ENCODE results near the gene RRM1.
"Not testable (repeated sequence)": the region's sequence is repeated elsewhere in the genome, so short reads cannot be mapped to it uniquely, and the experiment has no call there.

Gene RRM1

DNA sequence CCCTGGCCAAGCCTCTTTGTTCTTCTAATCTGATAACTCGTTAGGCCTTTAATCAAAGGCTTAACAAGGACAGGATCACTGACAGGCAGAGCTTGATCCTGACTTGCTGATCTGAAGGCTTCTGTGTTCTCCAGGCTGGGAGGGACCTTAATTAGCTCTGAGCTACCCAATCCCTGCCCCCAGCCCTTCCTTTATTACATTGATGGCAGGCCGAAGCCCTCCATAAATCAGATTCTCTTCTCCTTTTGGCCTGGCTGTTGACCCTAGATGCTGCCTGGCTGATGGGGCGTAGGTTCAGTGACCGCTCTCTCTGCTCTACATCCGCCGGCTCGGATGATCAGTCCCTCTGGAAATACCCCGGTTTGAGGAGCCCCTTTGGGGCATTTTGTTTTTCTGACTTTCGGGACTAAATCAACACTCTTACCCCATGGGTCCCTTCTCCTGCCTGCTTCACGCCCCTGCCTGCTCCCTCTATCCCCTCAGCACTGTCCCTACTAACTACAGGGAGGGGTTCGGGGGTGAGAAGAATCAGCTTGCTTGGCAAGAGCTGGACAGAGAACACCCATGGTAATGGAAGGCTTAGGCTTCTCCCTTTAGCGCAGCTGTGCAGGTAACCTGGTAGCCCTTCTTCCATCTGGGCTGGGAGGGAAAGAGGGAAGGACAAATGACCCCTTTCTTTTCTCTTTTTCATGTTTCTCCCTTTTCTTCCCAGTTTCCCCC, 10.0 kb upstream of the RRM1 start:
- DNase-seq: no peak

DNA sequence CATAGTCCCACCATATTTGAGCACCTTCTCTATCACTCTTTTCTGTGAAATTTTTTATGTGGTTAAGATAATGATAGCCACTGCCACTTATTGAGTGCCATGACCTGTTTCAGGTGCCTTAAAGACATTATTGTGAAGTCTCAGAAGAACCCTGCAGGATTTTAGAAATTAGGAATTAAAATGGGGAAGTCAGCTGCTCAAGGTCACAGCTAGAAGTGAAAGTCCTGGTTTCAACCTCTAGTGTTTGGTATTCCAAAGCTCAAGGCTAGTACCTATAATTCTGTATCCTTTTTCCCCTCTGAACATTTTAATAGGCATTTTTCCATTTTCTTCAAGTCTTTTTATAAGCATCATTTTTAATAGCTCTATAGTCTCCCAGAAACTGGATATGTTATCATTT, 9.0 kb upstream of the RRM1 start:
- no peak for DNase-seq

DNA sequence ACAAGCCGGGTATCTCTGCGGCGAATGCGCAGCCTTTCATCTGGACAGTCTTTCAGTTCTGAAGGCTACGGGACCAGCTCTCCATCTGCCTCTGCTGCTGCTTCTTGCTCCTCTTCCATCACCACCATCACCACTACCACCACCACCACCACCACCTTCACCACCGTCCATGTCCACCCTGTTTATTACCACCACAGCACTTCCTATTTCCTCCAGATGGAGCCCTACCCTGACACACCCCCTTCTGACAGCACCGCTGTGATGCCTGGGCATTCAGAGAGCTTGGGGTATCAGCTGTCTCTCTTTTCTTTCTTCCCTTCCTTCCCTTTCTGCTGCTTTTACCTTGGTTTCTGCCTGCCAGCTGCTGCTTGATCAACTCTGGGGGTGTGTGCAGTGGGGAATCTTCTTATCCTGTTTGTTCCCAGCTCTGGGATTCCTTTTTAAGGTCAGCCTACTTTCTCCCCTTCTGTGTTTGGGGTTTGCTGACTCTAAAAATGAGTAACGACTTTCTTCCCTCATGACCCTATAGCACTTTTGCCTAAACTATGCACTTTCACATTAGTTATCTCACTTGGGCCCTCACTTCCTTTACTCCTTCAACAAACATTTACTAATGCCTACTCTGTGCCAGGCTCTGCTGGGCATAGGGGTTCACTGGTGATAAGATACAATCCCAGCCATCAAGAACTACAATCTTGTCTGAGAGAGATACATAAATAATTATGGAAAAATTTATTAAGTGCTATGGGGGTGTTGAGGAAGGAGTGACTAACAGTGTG, 7.8 kb upstream of the RRM1 start:
- DNase-seq: no peak

DNA sequence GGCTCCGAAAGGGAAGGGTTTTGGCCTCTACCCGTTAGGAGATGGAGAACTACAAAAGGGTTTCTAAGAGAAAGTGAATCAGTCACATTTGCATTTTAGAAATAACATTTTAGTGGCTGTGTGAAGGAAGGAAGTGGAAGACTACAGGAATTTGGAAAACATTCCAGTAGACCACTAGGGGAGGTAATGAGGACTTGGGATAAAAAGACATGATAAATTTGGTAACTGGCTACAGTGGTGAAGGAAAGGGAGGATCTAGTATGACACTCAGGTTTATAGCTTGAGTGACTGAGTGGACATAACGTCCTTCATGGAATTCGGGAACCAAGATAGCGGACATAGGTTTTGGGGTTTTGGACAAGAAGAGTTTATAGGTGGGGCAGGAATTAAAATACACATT, 7.0 kb upstream of the RRM1 start:
- DNase-seq: no peak

DNA sequence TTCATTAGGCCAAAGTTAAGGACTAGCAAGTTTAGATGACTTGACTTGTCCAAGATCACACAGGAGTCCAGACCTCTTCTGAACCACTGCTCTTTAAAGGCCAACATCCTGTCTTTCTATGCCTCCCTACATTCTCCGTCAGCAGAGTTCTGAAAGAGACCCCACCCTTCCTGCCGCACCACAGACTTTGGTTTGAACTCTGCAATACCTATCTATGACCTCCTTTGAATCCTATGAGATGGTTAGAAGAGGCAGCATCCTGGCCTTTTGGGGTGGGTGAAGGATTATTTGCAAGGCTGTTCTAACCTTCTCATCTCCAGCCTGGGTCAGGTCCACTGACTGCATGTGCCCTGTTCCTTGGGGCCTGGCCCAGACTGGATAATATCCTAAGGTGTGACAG, 4.3 kb upstream of the RRM1 start:
- no peak for DNase-seq

DNA sequence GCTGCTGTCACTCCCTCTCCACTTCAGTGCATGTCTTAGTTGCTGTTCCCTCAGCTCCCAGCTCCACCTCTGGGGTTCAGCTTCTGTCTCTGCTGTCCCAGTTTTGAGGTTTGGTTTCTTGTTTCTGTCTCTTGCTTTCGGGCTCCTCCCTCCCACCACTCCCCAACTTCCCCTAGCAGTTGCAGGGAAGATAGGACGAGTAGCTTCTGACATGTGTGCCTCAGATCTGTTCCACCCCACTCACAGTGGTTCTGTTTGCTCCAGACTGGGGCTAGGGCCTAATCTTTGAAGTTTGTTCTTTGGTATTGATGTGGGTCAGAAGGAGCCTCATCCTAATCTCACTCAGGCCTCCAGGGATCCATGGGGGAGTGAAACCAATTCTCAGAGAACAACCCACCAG, 2.6 kb upstream of the RRM1 start:
- no peak for DNase-seq

DNA sequence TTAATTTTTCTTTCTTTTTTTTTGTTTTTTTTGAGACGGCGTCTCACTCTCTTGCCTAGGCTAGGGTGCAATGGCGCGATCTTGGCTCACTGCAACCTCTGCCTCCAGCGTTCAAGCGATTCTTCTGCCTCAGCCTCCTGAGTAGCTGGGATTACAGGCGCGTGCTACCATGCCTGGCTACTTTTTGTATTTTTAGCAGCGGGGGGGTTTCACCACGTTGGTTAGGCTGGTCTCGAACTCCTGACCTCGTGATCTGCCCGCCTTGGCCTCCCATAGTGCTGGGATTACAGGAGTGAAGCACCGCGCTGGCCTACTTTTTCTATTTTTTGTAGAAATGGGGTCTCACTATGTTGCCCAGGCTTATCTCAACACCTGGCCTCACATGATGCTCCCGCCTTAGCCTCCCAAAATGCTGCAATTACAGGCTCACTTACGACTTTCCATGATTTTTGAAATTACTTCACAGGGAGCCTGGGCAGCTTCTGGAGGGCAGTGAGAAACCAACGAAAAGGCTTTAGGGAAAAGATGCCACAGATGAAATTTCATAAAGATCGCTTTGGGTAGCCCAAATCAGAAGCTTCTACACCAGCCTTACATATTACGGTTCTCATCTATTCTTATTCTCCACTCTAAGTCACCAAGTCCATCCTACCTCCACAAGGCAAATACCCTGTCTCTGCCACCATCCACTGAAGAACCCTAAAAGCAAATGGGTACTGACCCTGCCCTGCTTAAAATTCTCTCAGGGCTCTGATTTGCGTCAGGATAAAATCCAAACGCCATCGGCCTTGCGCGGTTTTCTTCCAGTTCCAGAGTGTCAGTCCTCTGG, 866 bp upstream of the RRM1 start:
- no peak for DNase-seq

DNA sequence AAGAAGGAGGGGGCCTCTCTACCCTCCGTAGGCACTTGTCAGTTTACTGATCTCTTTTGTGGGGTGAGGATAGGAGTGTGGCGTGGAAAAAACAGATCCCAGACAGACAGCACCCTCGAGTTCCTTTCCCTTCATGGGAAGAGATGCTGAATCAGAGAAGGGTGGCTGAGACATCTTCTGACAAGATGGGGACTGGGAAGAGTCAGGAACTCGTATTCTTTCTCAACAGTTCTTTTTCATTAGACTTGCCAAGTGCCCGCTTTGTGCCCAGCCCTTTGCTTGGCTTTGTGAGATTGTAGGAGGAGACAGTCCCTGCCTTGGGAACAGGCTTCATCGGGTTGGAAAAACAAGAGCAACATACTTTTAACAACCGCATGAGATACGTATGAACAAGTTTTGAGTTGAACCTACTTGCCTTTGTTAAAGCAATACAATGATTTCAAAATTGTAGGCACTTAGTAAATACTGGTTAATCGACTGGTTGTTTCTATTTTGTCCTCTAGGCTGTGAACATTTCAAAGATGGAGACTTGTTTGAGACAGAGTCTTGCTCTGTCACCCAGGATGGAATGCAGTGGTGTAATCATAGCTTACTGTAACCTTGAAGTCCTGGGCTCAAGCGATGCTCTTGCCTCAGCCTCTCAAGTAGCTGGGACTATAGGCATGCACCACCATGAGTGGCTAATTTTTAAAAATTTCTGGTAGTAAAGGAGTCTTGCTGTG, 1.1 kb downstream of the RRM1 start:
- DNase-seq: no peak

DNA sequence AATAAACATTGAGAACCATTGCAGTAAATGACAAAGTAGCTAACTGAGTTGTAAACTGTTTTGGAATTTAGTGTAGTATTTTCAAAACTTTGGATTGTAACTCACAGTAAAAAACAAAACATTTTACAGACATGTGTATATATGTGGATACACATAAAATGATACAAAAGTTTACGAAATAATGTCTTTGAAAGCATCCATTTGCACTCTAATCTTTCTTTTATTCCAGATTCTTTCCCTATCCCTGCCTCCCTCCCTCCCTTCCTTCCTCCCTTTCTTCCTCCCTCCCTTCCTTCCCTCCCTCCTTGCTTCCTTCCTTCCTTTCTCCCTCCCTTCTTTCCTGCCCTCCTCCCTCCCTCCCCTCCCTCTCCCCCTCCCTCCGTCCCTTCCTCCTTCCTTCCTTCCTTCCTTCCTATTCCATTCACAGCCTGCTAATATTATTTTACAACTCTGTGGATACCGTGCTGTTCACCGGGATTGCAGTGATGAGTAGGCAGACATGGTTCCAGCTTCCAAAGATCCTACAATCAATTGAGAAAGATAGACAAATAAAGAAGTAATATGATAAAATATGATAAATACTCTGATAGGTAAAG, 3.5 kb downstream of the RRM1 start:
- DNase-seq: no peak

DNA sequence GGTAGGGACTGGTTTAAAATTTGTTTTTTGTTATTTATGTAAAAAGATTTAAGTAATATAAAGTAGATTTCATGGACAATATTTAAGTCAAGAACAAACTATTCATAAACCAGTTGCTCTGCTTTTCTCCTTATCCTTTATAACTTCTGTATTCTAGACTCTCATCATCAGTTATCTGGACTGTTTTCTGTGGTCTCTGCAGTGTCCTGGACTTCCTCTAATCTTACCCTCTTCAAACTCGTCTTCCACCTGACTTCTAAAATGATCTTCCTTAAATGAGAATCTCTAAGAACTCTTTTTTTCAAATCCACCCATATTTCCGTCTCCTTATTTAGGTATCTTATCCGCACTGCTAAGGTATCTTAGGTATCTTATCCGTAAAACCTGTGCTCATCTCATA, 8.1 kb downstream of the RRM1 start:
- no peak for DNase-seq

DNA sequence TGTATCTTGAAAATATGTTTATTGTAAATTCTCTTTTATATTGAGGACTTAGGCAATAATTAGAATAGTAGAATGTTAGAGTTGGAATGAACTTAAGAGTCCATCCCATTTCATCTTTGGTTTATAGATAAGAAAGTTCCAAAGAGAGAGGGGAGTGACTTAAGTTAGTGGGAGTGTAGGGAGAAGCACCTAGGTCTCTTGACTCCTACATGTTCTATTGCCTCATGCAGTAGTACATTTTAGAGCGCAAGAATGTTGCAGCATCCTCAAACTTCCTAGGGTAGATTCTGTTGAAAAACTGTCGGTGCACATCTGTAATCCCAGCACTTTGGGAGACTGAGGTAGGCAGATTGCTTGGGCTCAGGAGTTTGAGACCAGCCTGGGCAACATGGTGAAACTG, 8.7 kb downstream of the RRM1 start:
- no peak for DNase-seq

DNA sequence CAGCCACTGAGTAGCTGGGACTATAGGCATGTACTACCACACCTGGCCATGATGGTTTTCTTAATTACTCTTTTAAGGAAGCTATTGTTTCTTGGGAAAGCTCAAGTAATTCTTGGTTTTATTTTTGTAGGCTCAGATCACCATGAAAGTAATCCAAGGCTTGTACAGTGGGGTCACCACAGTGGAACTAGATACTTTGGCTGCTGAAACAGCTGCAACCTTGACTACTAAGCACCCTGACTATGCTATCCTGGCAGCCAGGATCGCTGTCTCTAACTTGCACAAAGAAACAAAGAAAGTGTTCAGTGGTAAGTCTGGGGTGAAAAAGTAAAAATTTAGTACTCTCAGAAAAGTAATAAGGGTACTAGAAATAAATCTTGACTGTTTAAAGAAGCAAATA, 11.3 kb downstream of the RRM1 start:
- DNase-seq: no peak

DNA sequence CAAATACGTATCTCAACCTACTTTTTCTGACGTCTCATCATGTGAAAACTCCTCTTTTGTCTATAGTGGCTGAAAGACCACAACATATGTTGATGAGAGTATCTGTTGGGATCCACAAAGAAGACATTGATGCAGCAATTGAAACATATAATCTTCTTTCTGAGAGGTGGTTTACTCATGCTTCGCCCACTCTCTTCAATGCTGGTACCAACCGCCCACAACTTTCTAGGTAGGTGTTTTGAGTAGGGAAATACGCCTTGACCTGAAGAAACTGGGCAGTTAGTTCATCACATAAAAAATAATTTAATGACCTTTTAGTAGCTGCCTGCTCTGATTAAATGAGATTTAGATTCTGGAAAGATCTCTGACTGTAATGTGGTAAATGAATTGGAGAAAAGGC, 17.2 kb downstream of the RRM1 start:
- DNase-seq: no peak

DNA sequence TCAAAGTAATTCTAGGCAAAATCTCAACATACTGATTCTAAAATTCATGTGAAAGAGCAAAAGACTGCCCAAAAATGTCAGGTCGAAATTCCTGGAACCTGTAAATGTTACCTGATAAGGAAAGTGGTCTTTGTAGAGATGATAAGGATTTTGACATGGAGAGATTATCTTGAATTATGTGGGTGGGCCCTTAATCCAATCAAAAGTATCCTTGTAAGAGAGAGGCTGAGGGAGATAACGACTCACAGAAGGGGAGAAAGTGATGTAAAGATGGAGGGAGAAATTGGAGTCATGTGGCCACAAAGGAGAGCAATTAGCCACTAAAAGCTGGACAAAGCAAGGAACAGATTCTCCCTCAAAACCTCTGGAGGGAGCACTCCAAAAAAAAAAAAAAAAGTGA, 20.5 kb downstream of the RRM1 start:
- no peak for DNase-seq

DNA sequence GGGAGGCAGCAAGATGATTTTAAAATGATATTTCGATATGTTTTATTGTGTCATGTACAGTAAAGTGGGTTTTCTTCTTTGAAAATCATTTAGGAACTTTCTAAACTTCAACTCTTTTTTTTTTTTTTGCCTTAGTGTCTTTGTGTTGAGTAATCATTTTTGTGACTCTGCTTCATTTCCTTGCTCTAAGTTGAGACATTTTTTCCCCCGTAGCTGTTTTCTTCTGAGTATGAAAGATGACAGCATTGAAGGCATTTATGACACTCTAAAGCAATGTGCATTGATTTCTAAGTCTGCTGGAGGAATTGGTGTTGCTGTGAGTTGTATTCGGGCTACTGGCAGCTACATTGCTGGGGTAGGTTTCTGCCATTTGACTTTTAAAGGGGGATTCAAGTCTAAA, 23.5 kb downstream of the RRM1 start:
- DNase-seq: no peak

DNA sequence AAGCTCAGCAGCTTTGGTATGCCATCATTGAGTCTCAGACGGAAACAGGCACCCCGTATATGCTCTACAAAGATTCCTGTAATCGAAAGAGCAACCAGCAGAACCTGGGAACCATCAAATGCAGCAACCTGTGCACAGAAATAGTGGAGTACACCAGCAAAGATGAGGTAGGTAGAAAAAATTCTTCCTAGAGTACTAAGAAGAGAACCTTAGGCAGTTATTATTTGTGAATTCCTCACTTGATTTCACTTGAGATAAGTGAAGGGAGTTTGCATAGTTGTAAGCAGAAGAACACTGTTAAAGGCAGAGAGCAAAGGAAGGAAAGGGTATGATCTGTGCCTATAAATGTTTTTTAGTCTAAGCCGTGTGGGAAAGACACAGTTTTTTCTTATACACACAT, 28.6 kb downstream of the RRM1 start:
- DNase-seq: no peak

DNA sequence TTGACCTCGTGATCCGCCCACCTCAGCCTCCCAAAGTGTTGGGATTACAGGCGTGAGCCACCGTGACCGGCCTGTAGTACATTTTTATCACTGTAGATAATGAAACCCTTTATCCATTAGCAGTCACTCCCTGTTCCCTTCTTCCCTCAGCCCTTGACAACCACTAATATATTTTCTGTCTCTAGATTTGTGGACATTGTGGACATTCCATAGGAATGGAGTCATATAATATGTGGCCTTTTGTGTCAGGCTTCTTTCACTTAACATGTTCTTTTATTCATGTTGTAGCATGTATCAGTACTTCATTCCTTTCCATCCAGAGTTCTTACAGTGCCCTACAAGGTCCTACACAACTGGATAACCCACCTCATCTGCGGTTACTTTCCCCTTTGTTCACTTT, 30.5 kb downstream of the RRM1 start:
- DNase-seq: no peak

DNA sequence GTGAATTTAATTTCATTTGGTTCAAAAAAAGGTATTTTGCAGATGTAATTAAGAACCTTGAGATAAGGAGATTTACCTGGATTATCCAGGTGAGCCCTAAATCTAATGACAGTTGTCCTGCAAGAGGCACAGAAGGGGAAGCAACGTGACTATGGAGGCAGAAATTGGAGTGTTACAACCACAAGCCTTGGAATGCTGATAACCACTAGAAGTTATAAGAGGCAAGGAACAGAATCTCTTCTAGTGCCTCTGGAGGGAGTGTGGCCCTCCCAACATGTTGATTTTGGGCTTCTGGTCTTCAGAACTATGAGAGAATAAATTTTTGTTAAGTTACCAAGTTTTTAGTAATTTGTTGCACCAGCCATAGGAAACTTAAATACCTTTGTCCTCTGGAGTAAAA, 32.8 kb downstream of the RRM1 start:
- no peak for DNase-seq

DNA sequence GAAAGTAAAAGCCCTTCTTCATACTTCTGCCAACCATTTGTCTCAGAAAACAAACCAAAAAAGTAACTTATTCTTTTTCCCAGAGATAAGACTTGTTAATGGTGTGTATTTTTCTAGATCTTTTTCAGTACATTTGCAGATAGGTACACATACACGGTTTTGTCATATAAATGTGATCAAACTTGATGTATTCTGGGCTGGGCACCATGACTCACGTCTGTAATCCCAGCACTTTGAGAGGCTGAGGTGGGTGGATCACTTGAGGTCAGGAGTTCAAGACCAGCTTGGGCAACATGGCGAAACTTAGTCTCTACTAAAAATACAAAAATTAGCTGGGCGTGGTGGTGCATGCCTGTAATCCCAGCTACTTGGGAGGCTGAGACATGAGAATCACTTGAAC, 35.6 kb downstream of the RRM1 start:
- DNase-seq: not testable (repeated sequence)

DNA sequence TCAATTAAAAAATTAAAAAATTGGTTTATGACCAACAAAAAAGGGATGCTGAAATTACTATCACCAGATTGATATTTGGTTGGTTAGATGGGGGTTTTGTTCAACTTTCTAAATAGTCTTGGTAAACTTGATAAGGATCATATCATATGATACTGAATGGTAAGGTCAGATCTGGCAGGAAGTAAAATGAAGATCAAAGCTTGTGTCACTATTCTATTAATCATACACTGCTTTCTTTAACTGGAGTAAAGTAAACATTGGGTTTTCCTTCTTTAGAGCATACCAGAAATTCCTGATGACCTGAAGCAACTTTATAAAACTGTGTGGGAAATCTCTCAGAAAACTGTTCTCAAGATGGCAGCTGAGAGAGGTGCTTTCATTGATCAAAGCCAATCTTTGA, 40.2 kb downstream of the RRM1 start:
- DNase-seq: no peak

DNA sequence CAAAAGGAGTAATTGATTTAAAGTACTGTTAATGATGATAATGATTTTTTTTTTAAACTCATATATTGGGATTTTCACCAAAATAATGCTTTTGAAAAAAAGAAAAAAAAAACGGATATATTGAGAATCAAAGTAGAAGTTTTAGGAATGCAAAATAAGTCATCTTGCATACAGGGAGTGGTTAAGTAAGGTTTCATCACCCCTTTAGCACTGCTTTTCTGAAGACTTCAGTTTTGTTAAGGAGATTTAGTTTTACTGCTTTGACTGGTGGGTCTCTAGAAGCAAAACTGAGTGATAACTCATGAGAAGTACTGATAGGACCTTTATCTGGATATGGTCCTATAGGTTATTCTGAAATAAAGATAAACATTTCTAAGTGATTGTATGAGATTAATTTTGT, 43.9 kb downstream of the RRM1 start:
- DNase-seq: no peak

DNA sequence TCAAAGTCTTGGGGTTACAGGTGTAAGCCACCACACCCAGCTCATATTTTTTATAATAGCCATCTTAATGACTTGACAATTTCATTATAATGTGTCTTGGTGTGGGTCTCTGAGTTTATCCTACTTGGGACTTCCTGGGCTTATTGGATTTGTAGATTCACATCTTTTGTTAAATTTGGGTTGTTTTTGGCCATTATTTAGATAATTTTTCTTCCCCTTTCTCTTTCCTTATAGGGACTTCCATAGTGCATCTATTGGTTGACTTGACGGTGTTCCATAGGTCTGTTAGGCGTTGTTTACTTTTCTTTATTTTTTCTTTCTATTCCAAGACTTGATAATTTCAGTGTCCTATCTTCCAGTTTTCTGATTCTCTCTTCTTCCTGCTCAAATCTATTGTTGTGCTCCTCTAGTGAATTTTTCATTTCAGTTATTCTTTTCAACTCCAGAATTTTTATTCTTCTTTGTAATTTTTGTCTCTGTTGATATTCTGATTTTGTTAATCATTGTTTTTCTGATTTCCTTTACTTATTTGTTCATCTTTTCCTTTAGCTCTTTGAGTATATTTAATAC, 45.6 kb downstream of the RRM1 start:
- no peak for DNase-seq

All from GOT3 (cell line).